ENCODE data around the gene DELE1.

DELE1 gene

DNA sequence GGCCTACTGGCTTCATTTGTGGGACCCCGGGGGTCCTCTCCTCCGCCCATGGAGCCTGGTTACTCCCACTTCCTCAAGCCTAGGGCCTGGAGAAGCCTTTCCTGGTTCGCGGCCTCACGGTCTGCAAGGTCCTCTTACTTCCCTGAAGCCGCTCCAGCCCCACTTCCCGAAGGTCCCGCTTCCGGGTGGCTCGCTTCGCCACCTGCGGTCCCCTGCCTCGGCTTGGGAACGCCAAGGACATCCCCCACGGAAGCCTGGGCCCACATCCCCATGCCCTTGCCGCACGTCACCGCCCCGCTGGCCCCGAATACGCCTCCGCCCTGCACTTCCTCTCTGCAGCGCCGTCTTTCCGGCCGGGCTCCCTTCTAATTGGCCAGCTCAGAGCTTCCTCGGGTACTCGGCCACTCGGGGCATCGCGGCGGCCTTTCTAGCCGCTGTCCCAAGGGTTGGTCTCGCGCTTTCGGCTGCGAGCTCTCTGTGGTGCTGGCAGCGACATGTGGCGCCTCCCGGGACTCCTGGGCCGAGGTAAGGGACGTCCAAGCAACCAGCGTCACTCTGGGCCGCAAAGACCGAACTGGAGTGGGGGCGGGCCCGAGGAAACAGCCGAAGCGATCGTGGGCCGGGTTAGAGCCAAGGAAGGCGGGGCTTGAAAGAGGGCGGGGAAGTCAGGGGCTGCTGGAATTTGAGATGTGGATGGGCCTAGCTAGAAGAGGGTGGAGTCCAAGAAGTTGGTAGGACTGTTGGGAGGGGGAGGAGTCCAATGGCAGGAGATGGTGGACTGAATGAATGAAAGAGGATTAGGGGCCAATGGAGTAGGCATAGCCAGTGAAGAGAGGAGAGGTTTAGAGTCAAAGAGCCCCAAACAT is at the start of gene DELE1 (continued):
- peak; percentile 68; the same call in 1 of the 2 replicates for TF ChIP-seq ZNF660 (tag by site-specific recombination; IDR thresholded peaks at IDR 0.05)
- TF ChIP-seq ZNF837 (tag by site-specific recombination; IDR thresholded peaks at IDR 0.05) = no peak
- peak; percentile 99 for TF ChIP-seq ZNF692 (tag by site-specific recombination; IDR thresholded peaks at IDR 0.05)
- TF ChIP-seq, protein P1, sequence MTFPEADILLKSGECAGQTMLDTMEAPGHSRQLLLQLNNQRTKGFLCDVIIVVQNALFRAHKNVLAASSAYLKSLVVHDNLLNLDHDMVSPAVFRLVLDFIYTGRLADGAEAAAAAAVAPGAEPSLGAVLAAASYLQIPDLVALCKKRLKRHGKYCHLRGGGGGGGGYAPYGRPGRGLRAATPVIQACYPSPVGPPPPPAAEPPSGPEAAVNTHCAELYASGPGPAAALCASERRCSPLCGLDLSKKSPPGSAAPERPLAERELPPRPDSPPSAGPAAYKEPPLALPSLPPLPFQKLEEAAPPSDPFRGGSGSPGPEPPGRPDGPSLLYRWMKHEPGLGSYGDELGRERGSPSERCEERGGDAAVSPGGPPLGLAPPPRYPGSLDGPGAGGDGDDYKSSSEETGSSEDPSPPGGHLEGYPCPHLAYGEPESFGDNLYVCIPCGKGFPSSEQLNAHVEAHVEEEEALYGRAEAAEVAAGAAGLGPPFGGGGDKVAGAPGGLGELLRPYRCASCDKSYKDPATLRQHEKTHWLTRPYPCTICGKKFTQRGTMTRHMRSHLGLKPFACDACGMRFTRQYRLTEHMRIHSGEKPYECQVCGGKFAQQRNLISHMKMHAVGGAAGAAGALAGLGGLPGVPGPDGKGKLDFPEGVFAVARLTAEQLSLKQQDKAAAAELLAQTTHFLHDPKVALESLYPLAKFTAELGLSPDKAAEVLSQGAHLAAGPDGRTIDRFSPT (tag by site-specific recombination; IDR thresholded peaks at IDR 0.05) = peak; percentile 87
- TF ChIP-seq PATZ1 (tag by site-specific recombination; IDR thresholded peaks at IDR 0.05) = peak; percentile 80
- TF ChIP-seq, protein P2, sequence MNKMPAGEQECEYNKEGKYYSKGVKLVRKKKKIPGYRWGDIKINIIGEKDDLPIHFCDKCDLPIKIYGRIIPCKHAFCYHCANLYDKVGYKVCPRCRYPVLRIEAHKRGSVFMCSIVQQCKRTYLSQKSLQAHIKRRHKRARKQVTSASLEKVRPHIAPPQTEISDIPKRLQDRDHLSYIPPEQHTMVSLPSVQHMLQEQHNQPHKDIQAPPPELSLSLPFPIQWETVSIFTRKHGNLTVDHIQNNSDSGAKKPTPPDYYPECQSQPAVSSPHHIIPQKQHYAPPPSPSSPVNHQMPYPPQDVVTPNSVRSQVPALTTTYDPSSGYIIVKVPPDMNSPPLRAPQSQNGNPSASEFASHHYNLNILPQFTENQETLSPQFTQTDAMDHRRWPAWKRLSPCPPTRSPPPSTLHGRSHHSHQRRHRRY (tag by site-specific recombination; IDR thresholded peaks at IDR 0.05) = no peak
- no peak for TF ChIP-seq ZNF548 (tag by site-specific recombination; IDR thresholded peaks at IDR 0.05)
- peak; percentile 87 for TF ChIP-seq PRDM10 (tag by site-specific recombination; IDR thresholded peaks at IDR 0.05)
- no peak for TF ChIP-seq ZNF571 (tag by site-specific recombination; IDR thresholded peaks at IDR 0.05)
- peak; percentile 84 for TF ChIP-seq ZNF629 (tag by site-specific recombination; IDR thresholded peaks at IDR 0.05)
- TF ChIP-seq ZNF654 (tag by site-specific recombination; IDR thresholded peaks at IDR 0.05; ENCODE audit: low read depth) = no peak
- TF ChIP-seq ZNF600 (tag by site-specific recombination; IDR thresholded peaks at IDR 0.05) = no peak; the same call in 1 of the 2 replicates
- TF ChIP-seq ZNF18 (tag by site-specific recombination; IDR thresholded peaks at IDR 0.05) = no peak
- no peak for TF ChIP-seq ZNF280D (tag by site-specific recombination; IDR thresholded peaks at IDR 0.05)
- TF ChIP-seq BCL11B (tag by site-specific recombination; IDR thresholded peaks at IDR 0.05; ENCODE audit: low read depth) = no peak
- TF ChIP-seq ZNF175 (tag by site-specific recombination; IDR thresholded peaks at IDR 0.05) = no peak
- no peak for TF ChIP-seq ZNF354C (tag by site-specific recombination; IDR thresholded peaks at IDR 0.05; ENCODE audit: borderline replicate concordance, low read depth)
- TF ChIP-seq ZNF24 (tag by site-specific recombination; IDR thresholded peaks at IDR 0.05) = peak; percentile 67; the same call in 1 of the 2 replicates
- no peak for TF ChIP-seq MYNN (tag by site-specific recombination; IDR thresholded peaks at IDR 0.05; ENCODE audit: borderline replicate concordance)
- no peak for TF ChIP-seq ZNF174 (tag by site-specific recombination; IDR thresholded peaks at IDR 0.05)
- peak; percentile 92 for TF ChIP-seq GLIS2 (tag by site-specific recombination; IDR thresholded peaks at IDR 0.05)

Data from HEK293 (cell line).